K562 (cell line): ENCODE results near the gene HOXB8.

Experiments
- CREB1 ChIP-seq, 2 experiments: sonication (generic) in 1 of 2; formaldehyde crosslinking in 1 of 2; IDR thresholded peaks; 2 replicates each; pipeline versions ENCODE4 v1.6.1 to v1.8.0; 2012 to 2022; ENCODE audit warnings: inconsistent platforms in 1 of 2, mild to moderate bottlenecking in 1 of 2, missing genetic modification reagents in 1 of 2, moderate library complexity in 1 of 2
- GABPB1 ChIP-seq: sonication (generic); formaldehyde crosslinking; IDR thresholded peaks from 2 replicates; pipeline ENCODE4 v1.8.0; 2022; ENCODE audit warnings: mild to moderate bottlenecking, missing genetic modification reagents
- HNRNPL ChIP-seq: fragments of 200-400 bp; formaldehyde crosslinking; IDR thresholded peaks from 2 replicates; pipeline ENCODE4 v1.6.1; 2017; ENCODE audit warnings: low read depth, mild to moderate bottlenecking, low read length
- MYC ChIP-seq, 2 experiments: fragments of 250-450 bp in 1 of 2; sonication (Bioruptor Pico) in 1 of 2; IDR thresholded peaks; 2 replicates each; pipeline versions ENCODE4 v1.5.1 to v1.6.1; 2012 to 2021; ENCODE audit warnings: low read depth in 2 of 2, borderline replicate concordance in 1 of 2, improper control_type of control experiment in 1 of 2, low read length in 1 of 2, mild to moderate bottlenecking in 1 of 2, moderate library complexity in 1 of 2
- POLR2A ChIP-seq: fragments of 450-650 bp; conservative IDR thresholded peaks from 2 replicates; pipeline ENCODE4 v1.6.1; 2016
- SP1 ChIP-seq: sonication (generic); formaldehyde crosslinking; IDR thresholded peaks from 2 replicates; pipeline ENCODE4 v1.8.1; 2022; ENCODE audit warnings: mild to moderate bottlenecking, missing genetic modification reagents
- ZKSCAN1 ChIP-seq: fragments of 150-350 bp; IDR thresholded peaks from 2 replicates; pipeline ENCODE4 v1.6.1; 2016; ENCODE audit warnings: low read depth, low read length
- ZNF133 ChIP-seq: fragments of 250-450 bp; sonication (Bioruptor Pico); IDR thresholded peaks from 2 replicates; pipeline ENCODE4 v1.4.0; 2020; ENCODE audit warnings: mild to moderate bottlenecking
- TF ChIP-seq, protein P1 (sequence below), 2 experiments: fragments of 450-650 bp; formaldehyde crosslinking in 1 of 2; IDR thresholded peaks; 2 replicates each; pipeline versions ENCODE4 v1.4.0 to v1.6.1; 2014 to 2020; ENCODE audit warnings: mild to moderate bottlenecking in 2 of 2, borderline replicate concordance in 1 of 2, low read depth in 1 of 2
- TF ChIP-seq, protein P2 (sequence below), 2 experiments: fragments of 450-650 bp; IDR thresholded peaks; 2 replicates each; pipeline ENCODE4 v1.6.1; 2016

GRCh38 chr17:48592577-48592976 is 22.5 kb downstream of the HOXB8 start:
- TF ChIP-seq HNRNPL (no peak), ZKSCAN1 (no peak), ZNF133 (CRISPR knock-in tag) (no peak), MYC (IDR thresholded peaks at IDR 0.05; ENCODE audit: low read depth, low read length) (no peak), MYC (CRISPR knock-in tag; IDR thresholded peaks at IDR 0.05; ENCODE audit: borderline replicate concordance, low read depth) (no peak), GABPB1 (CRISPR knock-in tag) (no peak), POLR2A (no peak), CREB1 (IDR thresholded peaks at IDR 0.05) (no peak), CREB1 (CRISPR knock-in tag; IDR thresholded peaks at IDR 0.05) (no peak), SP1 (CRISPR knock-in tag) (no peak)
- TF ChIP-seq, protein P1, sequence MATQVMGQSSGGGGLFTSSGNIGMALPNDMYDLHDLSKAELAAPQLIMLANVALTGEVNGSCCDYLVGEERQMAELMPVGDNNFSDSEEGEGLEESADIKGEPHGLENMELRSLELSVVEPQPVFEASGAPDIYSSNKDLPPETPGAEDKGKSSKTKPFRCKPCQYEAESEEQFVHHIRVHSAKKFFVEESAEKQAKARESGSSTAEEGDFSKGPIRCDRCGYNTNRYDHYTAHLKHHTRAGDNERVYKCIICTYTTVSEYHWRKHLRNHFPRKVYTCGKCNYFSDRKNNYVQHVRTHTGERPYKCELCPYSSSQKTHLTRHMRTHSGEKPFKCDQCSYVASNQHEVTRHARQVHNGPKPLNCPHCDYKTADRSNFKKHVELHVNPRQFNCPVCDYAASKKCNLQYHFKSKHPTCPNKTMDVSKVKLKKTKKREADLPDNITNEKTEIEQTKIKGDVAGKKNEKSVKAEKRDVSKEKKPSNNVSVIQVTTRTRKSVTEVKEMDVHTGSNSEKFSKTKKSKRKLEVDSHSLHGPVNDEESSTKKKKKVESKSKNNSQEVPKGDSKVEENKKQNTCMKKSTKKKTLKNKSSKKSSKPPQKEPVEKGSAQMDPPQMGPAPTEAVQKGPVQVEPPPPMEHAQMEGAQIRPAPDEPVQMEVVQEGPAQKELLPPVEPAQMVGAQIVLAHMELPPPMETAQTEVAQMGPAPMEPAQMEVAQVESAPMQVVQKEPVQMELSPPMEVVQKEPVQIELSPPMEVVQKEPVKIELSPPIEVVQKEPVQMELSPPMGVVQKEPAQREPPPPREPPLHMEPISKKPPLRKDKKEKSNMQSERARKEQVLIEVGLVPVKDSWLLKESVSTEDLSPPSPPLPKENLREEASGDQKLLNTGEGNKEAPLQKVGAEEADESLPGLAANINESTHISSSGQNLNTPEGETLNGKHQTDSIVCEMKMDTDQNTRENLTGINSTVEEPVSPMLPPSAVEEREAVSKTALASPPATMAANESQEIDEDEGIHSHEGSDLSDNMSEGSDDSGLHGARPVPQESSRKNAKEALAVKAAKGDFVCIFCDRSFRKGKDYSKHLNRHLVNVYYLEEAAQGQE (IDR thresholded peaks at IDR 0.05; ENCODE audit: borderline replicate concordance) = no peak
- TF ChIP-seq, protein P1 (CRISPR knock-in tag; IDR thresholded peaks at IDR 0.05; ENCODE audit: low read depth) = no peak
- TF ChIP-seq, protein P2, sequence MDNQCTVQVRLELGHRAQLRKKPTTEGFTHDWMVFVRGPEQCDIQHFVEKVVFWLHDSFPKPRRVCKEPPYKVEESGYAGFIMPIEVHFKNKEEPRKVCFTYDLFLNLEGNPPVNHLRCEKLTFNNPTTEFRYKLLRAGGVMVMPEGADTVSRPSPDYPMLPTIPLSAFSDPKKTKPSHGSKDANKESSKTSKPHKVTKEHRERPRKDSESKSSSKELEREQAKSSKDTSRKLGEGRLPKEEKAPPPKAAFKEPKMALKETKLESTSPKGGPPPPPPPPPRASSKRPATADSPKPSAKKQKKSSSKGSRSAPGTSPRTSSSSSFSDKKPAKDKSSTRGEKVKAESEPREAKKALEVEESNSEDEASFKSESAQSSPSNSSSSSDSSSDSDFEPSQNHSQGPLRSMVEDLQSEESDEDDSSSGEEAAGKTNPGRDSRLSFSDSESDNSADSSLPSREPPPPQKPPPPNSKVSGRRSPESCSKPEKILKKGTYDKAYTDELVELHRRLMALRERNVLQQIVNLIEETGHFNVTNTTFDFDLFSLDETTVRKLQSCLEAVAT (IDR thresholded peaks at IDR 0.05) = no peak
